SK-MEL-5 (cell line): Measurements from ENCODE around the gene CRYBA4. TPM values are rescaled to one million over a fixed set of nuclear protein-coding genes. Genes with fewer than 3 reads are reported as not detected.

Experiments used
- DNase-seq: peaks from one replicate; pipeline ENCODE4 v3.0.0-alpha.2; 2016; ENCODE audit warnings: low read depth, low spot score
- in situ Hi-C: cut with HindIII; loops from 2 replicates; pipeline ENCODE4 v1.10.0; 2016; ENCODE audit warnings: low sequenced_read_pairs, high pct_unique_total_duplicates, low pct_unique_long_range_greater_than_20kb
- small RNA-seq, 2 experiments: library from RNA; depleted of rRNA; stranded (forward); fragments of <200 nt; gene quantifications; one replicate each; pipeline ENCODE3, GENCODE V24; 2014
- total RNA-seq: library from RNA; depleted of rRNA; stranded (reverse); fragments of >200 nt; shearing (Covaris generic); gene quantifications from 2 replicates; pipeline ENCODE4 v1.2.3, GENCODE V29; 2014; rRNA removed

CRYBA4 gene
- total RNA-seq, 1 experiment from 2014 or later = 0.21 TPM

GRCh38 chr22:26671317-26672059 is 49.7 kb downstream of the CRYBA4 start:
- in situ Hi-C loops = no loop called here
- DNase-seq = no peak

- in situ Hi-C loops = no loop called here
Measured at GRCh38 chr22:26672060-26672471, 50.3 kb downstream of the CRYBA4 start.

GRCh38 chr22:26672590-26673468 is 51.1 kb downstream of the CRYBA4 start:
- peak; percentile 98 for DNase-seq
- in situ Hi-C loops = no loop called here

More at GRCh38 chr22:26672060-26672471, 50.3 kb downstream of the CRYBA4 start:
- DNase-seq = no peak

GRCh38 chr22:26673486-26673885 is 51.7 kb downstream of the CRYBA4 start:
- DNase-seq = no peak
- in situ Hi-C loops = no loop called here

GRCh38 chr22:26674211-26675190 is 52.7 kb downstream of the CRYBA4 start:
- in situ Hi-C loops = no loop called here
- DNase-seq = peak; percentile 43

- no peak for DNase-seq
- in situ Hi-C loops = no loop called here
Measured at GRCh38 chr22:26675687-26676268, 54.0 kb downstream of the CRYBA4 start.

GRCh38 chr22:26677217-26677616 is 55.5 kb downstream of the CRYBA4 start:
- DNase-seq = no peak
- in situ Hi-C loops = no loop called here

GRCh38 chr22:26679003-26679629 is 57.4 kb downstream of the CRYBA4 start:
- in situ Hi-C loops = no loop called here
- peak; percentile 86 for DNase-seq

Small RNA genes within 50 kb of the gene (small RNA-seq; reads per million reads assigned to genes)
- gene RF01874 = 0 reads per million in 2 experiments

Other genes with a start within 250 kb of the CRYBA4 start
- gene ASPHD2, start 192.7 kb upstream of the CRYBA4 start, total RNA-seq = 3.5 and 3.9 TPM in 2 replicates
- 351 and 357 TPM in 2 replicates for gene HPS4, start 138.2 kb upstream of the CRYBA4 start, total RNA-seq
- gene SRRD, start 138.1 kb upstream of the CRYBA4 start, total RNA-seq = 138 and 163 TPM in 2 replicates
- gene TFIP11, start 109.5 kb upstream of the CRYBA4 start, total RNA-seq = 41.1 and 42.6 TPM in 2 replicates
- gene TPST2, start 31.8 kb upstream of the CRYBA4 start, total RNA-seq = 25.1 and 30.5 TPM in 2 replicates
- gene CRYBB1, start 3.9 kb upstream of the CRYBA4 start, total RNA-seq = not detected in 2 replicates
- 0.32 and 0.45 TPM in 2 replicates for gene MIAT, start 35.6 kb downstream of the CRYBA4 start, total RNA-seq